Calu3 (cell line): ENCODE results near the gene CNTNAP4. TPM values are rescaled to one million over a fixed set of nuclear protein-coding genes. Genes with fewer than 3 reads are reported as not detected.

Experiments
- BruUV-seq: library from RNA; stranded (reverse); fragments of 400-500 nt; replicated peaks from 2 replicates; lab custom pipeline; 2021; lab: Mats Ljungman, UMichigan
- CTCF ChIA-PET: fragments of 300-600 bp; sonication (Branson Sonifier 250); formaldehyde crosslinking; loops from one replicate; lab custom pipeline; 2022; ENCODE audit warnings: antibody characterized with exemption; lab: Charles Lee
- DNase-seq: peaks from one replicate; pipeline ENCODE4 v3.0.0; 2022
- H3K27ac Mint-ChIP-seq: one replicate; pipeline ENCODE4 v1.8.0; 2022; ENCODE audit warnings: mixed read lengths; ENCODE audit not compliant: unreplicated experiment
- H3K27me3 Mint-ChIP-seq: one replicate; pipeline ENCODE4 v1.8.0; 2022; ENCODE audit warnings: mixed read lengths; ENCODE audit not compliant: unreplicated experiment
- H3K36me3 Mint-ChIP-seq: one replicate; pipeline ENCODE4 v1.8.0; 2022; ENCODE audit warnings: mild to moderate bottlenecking, moderate library complexity, mixed read lengths; ENCODE audit not compliant: insufficient read depth, unreplicated experiment
- H3K4me1 Mint-ChIP-seq: one replicate; pipeline ENCODE4 v1.8.0; 2022; ENCODE audit warnings: mild to moderate bottlenecking, low read depth, mixed read lengths; ENCODE audit not compliant: unreplicated experiment
- H3K4me3 Mint-ChIP-seq: one replicate; pipeline ENCODE4 v1.8.0; 2022; ENCODE audit warnings: mild to moderate bottlenecking, low read depth, moderate library complexity, mixed read lengths; ENCODE audit not compliant: unreplicated experiment
- H3K9me3 Mint-ChIP-seq: one replicate; pipeline ENCODE4 v1.8.0; 2022; ENCODE audit warnings: low read depth, mixed read lengths; ENCODE audit not compliant: unreplicated experiment
- CTCF ChIP-seq: fragments of 200-600 bp; IDR thresholded peaks from one replicate; pipeline ENCODE4 v1.8.0; 2022; ENCODE audit warnings: antibody characterized with exemption; ENCODE audit not compliant: unreplicated experiment
- intact Hi-C: fragments of 100-400 bp; cut with micrococcal nuclease; formaldehyde crosslinking; loops from one replicate; pipeline ENCODE4 v1.10.0; 2022; ENCODE audit not compliant: unreplicated experiment
- total RNA-seq: library from RNA; stranded (reverse); gene quantifications from 2 replicates; pipeline ENCODE4 v1.2.3, GENCODE V29; 2022

The CNTNAP4 gene
- total RNA-seq, 1 experiment from 2014 or later: not detected

- no peak for DNase-seq
- no peak for TF ChIP-seq CTCF
- Mint-ChIP-seq H3K4me3 (no peak overlapping the region), H3K36me3 (no peaks in the 10 kb centered on the region), H3K27me3 (no peaks in the 10 kb centered on the region), H3K9me3 (peaks cover 3% of the 10 kb centered on the region), H3K27ac (no peak overlapping the region), H3K4me1 (no peaks in the 10 kb centered on the region)
- CTCF ChIA-PET: no interaction called here
- intact Hi-C loops: no loop called here
- BruUV-seq: no TSS peak
Observed at GRCh38 chr16:76445815-76446214, 168.6 kb downstream of the CNTNAP4 start.

- CTCF ChIA-PET: no interaction called here
Observed at GRCh38 chr16:76446251-76446650, 169.1 kb downstream of the CNTNAP4 start.

GRCh38 chr16:76450890-76451289 is 173.7 kb downstream of the CNTNAP4 start:
- CTCF ChIA-PET: no interaction called here

More at GRCh38 chr16:76446251-76446650, 169.1 kb downstream of the CNTNAP4 start:
- Mint-ChIP-seq H3K4me1 (no peaks in the 10 kb centered on the region), H3K9me3 (peaks cover 3% of the 10 kb centered on the region), H3K27ac (no peak overlapping the region), H3K4me3 (no peak overlapping the region), H3K36me3 (no peaks in the 10 kb centered on the region), H3K27me3 (no peaks in the 10 kb centered on the region)
- TF ChIP-seq CTCF: no peak
- no TSS peak for BruUV-seq
- intact Hi-C loops: no loop called here
- DNase-seq: no peak

GRCh38 chr16:76455257-76455656 is 178.1 kb downstream of the CNTNAP4 start:
- CTCF ChIA-PET: no interaction called here
- no peak overlapping the region for H3K27ac Mint-ChIP-seq
- no peaks in the 10 kb centered on the region for H3K9me3 Mint-ChIP-seq
- H3K36me3 Mint-ChIP-seq: no peaks in the 10 kb centered on the region
- no peak overlapping the region for H3K4me3 Mint-ChIP-seq
- TF ChIP-seq CTCF: no peak
- no peak for DNase-seq
- BruUV-seq: no TSS peak
- no peaks in the 10 kb centered on the region for H3K27me3 Mint-ChIP-seq
- intact Hi-C loops: no loop called here
- no peaks in the 10 kb centered on the region for H3K4me1 Mint-ChIP-seq

More at GRCh38 chr16:76450890-76451289, 173.7 kb downstream of the CNTNAP4 start:
- no peak overlapping the region for H3K27ac Mint-ChIP-seq
- H3K27me3 Mint-ChIP-seq: no peaks in the 10 kb centered on the region
- TF ChIP-seq CTCF: no peak
- intact Hi-C loops: no loop called here
- no peaks in the 10 kb centered on the region for H3K36me3 Mint-ChIP-seq
- H3K9me3 Mint-ChIP-seq: no peaks in the 10 kb centered on the region
- no peak overlapping the region for H3K4me3 Mint-ChIP-seq
- no TSS peak for BruUV-seq
- H3K4me1 Mint-ChIP-seq: no peaks in the 10 kb centered on the region
- no peak for DNase-seq
